HG02885 (cell line): Measurements from ENCODE around the gene GPC5.

Experiments
- ATAC-seq: cut with Tn5 transposase; IDR thresholded peaks from one replicate; pipeline ENCODE4 v1.9.1; 2021; ENCODE audit warnings: mild to moderate bottlenecking; ENCODE audit not compliant: unreplicated experiment, poor library complexity

The GPC5 gene

DNA sequence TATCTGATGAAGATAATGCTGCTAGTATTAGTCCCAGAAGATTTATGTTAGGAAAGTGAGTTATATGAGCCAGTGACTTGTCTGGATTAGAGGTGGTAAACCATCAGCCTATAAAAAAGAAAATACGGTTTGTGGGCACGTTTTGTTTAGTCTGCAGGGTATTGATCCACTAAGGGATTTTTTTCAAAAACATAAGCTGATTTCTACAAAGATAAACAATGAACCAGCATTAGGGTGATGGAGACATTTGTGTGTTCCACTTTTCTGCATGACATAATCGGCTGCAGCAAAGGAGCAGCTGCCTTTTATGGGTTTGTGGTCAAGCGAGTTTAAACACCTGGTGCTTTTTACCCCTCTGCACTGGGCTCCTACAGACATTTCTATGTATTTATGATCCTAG, 991.8 kb downstream of the GPC5 start:
- no peak for ATAC-seq

DNA sequence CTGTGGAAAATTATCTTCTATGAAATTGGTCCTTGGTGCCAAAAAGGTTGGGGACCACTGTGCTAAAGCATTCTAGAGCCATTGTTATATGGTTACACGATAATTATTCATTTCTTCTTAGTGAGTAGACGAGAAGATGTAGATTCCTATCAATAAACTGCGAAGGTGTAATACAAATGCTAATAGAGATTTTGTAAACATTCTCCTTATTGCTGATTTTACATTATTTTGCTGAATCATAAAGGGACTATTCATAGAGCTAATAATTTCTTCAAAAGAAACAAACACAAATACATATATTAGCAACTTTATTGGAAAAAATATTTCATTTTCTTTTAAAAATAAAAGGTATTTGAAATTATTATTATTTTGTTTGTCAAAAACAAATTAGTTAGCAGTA, 1005.2 kb downstream of the GPC5 start:
- ATAC-seq, result no peak

DNA sequence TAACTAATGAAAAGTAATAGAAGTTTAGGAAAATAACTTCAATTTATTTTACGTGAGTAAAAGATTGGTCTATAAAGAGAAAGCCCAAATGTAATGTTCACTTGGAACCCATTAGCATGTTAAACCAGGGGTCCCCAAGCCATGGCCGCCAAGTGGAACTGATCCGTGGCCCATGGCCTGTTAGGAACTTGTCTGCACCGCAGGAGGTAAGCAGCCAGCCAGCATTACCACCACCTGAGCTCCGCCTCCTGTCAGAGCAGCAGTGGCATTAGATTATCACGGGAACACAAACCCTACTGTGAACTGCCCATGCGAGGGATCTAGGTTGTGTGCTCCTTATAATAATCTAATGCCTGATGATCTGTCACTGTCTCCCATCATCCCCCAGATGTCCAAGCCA, 1009.4 kb downstream of the GPC5 start:
- ATAC-seq, result no peak

DNA sequence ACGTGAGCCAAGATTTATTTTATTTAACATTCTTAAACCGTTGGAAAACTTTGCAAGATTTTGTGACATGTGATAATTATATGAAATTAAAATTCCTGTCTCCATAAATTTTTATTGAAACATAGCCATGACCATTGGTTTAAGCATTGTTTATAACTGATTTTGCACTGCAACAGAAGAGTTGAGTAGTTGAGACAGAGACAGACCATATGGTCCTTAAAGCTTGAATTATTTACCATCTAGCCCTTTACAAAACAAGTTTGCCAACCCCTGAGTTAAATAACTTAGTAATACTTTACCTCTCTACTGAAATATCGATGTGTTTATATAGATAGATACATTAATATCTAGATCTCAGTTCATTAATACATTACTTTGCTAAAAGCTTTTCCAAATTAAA, 1014.1 kb downstream of the GPC5 start:
- ATAC-seq, result no peak

DNA sequence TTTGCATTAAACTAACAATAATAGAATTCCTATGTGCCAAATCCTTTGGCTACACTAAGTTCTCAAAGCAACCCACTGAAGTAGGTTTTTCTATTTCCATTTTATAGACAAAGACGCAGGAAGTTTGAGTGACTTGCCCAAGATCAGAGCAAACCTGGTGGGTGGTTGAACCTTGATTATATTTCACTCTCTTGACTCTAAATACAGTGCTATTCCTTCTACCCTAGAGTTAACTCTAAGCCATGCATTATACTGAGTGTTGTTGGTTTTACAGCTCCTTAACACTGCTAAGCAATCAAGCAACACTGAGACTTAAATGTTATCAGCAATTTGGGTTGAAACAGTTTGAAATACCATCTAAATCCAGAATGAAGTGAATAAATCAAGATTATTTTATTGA, 1014.6 kb downstream of the GPC5 start:
- no peak for ATAC-seq

DNA sequence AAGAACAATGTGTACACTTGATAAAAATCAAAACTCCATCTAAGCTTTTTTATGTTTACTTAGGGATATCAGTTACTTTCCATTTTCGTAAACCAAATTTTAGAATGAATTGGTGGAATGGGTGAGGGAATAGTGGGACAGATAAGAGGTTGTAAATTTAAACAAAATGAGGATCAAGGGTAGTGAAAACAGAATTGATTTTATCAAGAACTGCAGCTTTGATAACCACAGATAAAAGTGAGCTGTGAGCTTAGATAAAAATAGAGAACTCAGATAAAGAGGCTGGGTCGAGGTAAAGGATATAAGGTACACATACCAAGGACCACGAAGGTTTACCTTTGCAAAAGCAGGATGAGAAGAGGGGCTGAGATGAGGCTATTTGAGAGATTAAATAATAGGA, 1015.0 kb downstream of the GPC5 start:
- no peak for ATAC-seq

DNA sequence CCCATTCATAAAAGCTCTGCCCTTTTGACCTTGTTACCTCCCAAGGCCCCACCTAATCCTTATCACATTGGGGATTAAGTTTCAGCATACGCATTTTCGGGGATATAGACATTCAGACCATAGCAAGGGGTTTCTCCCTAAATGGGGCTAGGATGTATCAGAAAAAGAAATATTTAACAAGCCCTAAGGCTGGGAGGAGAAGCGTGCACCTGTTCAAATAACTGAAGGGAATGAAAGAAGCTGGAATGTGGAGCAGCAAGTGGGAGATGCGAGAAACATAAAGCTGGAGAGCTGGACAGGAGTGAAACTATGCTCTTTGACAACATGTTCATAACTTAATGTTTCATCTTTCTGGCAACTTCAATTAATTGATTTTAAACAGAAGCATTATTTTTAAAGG, 1016.4 kb downstream of the GPC5 start:
- ATAC-seq, result no peak

DNA sequence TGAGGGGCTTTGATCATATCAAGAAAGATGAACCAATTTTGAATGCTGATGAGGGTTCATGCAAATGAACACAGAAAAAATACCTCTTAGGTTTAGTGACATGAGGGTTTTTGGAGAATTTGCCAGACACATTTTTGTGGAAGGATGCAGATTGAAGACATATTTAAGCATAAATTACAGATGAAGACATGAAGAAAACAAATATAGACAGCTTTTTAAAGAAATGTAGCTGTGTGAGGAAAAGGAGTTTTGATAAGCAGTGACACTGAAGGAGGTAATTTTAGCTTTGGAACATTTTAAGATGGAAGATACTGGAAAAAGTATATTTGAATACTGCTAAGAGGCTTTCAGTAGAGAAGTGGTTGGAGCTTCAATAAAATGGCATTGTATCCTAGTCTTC, 1017.4 kb downstream of the GPC5 start:
- ATAC-seq, result no peak

DNA sequence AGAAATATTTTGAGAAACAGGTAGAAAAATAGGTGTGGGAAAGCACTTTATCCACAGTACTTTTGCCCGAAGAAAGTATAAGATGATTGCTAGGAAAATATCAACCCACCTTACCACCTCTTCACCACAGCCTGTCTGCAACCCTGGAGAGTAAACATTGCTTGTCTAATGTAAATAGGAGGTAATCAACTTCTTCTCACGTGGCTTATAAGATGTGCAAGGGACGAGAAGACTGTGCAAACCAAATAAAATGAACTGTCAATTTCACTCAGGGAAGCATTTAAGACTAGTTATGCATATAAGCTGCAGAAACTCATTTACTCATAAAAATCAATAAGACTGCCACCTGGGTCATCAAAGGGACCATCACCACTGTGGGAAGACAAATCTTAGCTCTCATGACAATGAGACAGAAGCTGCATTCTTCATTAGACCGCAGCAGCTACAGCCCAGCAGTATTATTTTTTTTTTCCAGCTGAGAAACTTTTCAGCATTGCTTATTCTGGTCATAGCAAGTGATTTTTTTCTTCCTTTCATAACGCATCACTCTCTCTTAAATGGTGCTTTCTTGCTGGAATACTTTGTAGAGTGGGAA, 1020.5 kb downstream of the GPC5 start:
- ATAC-seq, result no peak

DNA sequence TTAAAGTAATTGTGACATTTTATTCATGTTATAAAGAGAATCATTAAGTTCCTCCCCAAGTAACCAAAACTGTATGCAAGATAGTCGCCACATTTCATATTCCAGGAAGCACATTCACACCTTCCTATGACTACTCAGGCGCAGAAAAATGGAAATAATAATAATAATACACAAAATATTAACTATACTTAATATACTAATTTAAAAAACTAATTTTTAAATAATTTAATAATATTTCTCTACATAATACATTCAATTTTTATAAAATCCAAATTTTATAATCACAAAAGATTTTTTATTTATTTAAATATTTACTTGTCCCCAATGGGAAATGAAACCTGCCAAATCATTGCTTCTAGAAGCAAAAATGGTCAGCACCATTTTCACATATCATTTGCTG, 1030.8 kb downstream of the GPC5 start:
- no peak for ATAC-seq

DNA sequence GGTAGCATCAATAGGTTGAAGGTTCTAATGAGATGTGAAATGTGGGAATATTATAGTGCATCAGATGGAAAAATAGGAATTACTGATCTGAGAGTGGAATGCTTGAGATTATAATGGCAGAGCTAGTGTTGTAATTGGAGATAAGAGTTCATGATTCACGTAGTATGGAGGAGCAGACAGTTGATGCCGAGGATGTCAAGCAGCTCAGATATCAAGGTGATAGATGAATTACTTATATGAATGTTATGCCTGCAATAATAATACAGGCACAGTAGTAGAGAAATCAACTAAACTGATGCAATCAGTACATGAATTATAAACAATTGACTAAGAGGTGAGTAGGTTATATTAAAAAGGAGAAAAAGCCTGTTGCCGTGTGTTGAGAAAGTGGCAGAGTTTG, 1035.0 kb downstream of the GPC5 start:
- ATAC-seq, result no peak

DNA sequence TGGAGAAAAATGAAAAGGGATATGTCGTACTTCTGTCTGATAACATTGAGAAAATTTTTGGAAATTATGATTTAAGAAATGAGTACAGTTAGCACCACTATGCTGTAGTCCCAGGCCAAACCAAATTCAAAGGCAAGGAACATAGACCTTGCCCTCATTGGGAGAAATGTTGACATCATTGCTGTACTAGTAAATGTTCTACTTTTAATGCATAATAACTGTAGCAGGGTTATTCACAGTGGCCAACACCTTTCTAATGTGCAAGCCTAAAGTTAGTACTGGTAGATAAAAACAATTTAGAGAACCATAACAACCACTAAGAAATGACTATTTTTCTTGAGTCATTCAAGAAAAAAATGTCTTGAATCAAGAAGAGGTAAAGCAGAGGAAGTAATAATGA, 1035.5 kb downstream of the GPC5 start:
- ATAC-seq, result no peak

DNA sequence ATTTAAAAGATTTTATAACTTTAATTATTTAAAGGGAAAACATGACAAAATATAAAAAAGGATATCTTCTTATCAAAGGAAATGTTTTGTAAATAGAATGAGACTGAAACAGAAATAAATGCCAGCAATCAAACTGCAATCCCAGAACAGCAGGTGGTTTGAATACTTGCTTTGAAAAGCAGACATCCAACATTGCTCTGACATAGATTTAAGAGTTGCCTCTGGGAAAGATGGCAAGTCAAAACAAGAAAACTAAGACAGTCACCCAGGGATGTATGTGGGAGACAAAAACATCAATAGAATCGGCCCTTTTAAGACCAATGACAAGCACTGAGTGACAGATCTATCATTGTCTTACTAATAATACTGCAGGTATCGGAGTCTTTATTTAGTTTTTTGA, 1038.5 kb downstream of the GPC5 start:
- ATAC-seq, result no peak

DNA sequence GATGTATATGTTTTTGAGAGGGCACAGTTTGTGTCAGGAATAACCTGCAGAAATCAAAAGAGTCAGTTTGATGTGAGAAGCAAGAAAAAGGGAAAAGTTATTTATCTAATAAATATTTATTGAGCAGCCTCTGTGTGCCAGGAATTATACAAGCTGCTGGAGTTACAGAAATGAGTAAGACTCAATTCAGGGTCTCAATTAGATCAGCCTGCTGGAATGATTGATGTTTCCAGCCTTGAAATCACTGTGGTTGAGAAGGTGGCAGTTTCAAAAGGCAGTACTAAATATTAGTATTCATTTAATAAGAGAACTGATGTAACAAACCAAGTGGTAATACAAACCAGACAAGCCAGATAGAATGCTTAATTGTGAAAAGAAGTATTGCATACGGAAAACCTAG, 1045.8 kb downstream of the GPC5 start:
- no peak for ATAC-seq

DNA sequence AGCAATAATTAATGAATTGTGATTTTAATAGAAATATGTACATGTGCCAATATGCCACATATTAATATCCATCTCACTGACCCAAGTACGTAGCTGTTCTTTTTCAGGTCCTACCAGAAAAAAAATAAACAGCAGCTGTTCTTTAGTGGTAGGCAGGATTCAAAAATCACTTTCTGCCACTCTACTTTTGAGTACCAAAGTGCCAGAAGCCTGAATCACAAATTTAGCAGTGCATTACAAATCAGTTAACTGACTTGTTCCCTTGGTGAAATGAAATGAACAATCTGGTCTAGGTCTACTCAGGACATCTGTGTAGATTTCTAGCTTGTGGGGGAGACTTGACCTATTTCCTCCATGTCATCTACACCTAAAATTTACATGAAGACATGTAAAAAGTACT, 1052.6 kb downstream of the GPC5 start:
- no peak for ATAC-seq

DNA sequence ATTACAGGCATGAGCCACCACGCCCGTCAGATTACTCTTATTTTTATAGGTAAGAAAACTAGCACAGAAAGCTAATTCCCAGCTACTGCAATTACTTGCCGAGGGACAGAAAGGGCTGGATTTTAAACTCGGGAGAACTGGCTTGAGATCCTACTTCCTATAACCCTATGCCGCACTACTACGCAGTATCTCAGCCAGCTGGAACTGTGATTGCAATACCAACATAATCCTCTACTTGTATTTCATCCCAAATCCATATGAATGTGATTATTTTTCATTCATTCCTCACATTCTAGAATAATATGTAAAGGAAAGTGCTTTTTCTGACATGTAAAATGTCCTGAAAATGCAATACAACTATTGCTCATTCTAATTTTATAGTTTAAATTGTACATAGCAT, 1054.4 kb downstream of the GPC5 start:
- no peak for ATAC-seq

DNA sequence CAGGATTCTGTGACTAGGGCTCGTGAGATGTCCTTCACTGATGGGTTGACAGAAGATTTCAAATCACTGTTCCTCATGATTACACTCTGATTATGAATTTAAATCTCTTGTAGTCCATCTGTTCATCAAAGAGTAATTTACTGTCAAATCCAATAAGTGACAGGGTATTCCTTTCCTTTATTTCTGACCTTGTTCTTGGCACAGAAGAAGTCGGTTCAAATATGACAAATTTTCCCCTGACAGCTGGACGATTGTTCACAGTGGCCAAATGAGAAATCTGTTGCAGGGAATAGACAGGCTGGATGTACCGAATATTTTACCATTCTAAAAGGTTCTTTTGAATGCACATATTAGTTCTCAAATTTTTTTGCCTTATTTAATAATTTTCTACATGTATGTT, 1060.9 kb downstream of the GPC5 start:
- ATAC-seq, result no peak

DNA sequence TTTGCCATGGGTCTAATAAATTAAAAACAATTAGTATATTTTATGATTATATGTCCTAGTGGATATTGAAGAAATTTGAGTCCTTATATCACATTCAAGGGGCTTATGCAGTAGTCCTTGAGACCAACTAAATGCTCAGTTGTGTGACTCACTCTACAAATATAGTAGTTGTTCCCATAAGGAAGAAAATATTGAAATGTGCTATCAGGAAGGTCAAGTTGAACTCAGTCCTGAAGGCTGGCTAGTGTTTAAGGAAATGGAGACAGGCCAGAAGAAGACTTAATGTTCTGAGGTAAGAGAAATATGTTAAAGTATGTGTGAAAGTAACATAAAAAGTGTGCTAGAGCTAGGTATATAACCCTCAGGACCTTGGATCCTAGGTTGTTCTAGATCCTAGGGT, 1062.1 kb downstream of the GPC5 start:
- ATAC-seq, result no peak

DNA sequence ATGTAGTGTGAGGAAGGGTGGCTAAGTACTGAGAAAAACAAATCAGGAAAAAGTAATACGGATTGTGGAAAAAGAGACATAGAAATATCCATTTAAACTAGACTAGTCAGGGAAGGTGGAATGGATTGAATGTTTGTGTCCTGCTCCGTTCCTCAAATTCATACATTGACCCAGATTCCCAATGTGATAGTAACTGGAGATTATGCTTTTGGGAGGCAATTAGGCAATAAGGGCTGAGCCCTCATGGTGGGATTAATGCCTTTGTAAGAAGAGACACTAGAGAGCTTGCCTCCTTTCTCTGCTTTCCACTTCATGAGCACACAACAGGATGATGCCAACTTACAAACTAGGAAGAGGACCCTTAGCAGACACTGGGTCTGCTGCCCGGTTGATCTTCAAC, 1063.0 kb downstream of the GPC5 start:
- ATAC-seq, result no peak

DNA sequence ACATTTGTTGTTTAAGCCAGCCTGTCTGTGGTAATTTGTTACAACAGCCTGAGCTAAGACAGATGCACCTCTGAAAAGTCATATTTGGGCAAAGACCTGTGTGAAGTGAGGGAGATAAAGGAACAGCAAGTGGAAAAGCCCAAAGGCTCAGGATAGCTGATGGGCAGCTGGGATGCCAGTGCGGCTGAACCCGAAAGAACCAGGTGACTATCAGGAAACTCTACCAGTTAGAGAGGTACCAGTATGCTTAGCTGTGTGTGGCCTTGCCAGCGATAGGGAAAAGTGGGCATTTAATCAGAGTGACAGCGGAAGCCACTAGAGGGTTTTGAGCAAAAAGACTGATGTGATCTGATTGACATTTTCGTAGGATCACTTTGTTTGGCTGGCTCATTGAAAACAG, 1063.4 kb downstream of the GPC5 start:
- no peak for ATAC-seq

DNA sequence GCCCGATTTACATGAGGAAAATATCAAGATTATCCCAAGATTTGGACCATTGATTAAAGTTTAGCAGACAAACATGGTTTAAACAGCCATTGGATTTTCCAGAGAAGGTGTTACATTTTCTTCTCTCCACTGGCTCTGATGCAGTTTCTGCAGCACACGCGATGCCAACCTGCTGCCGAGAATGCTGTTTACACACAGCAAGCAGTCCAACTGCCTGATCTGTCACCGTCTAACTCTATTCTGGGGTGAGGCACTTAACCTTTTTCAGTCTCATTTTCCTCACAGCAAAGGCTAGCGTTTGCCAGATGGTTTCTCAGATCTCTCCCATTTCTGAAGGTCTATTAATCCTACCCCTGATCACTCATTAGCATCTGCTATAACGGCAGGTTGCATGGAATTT, 1064.7 kb downstream of the GPC5 start:
- no peak for ATAC-seq

DNA sequence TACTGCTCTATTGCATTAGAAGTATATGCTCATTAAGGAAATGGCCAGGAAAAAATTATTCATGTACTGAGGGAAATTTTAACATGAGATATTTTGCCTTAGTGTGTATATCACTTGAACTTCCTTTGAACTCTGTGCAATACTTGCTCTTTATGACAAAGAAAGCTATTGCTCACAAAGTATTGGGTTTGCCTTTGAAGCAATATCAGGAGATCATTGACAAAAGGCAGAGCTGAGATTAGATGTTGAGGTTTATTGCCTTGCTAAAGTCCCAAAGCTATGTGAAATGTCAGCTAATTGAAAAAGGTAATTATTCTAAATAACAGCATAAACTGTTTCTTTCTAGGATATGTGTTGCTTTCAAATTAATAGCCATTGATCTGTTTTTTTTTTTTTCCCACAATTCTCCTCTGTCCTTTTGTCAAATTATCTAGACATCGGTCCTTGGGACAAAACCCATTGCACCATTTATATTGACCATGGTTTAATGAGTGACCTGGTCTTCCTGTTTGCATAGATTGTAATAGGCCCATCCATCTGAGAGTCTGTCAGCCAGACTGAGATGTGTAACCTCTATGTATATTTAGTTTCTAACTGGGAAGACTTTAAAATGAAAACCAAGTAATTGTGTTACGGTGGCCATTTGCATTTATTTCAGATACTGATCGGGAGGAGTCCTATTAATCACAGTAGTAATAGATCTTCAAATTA, 1075.5 kb downstream of the GPC5 start:
- no peak for ATAC-seq

DNA sequence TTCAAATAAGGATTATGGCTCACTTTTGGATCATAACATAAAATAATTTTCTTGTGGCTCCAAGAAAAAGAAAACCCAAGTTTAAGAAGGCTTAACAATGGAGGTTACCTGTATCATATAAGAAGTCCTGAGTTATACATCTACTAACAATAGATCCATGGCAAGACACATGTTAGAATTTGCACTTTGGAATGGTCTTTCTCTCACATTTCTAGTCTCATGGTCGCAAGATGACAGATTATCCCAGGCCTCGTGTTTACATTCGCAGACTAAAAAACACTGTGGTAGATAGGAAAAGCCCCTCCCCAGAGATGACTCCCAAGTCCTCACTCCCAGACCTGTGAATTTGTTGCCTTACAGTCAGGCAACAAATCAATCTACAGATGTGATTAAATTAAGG, 1082.0 kb downstream of the GPC5 start:
- ATAC-seq, result no peak
